NCI-H1694 (cell line): ENCODE results near the gene SV2C.
"Not testable (repeated sequence)": the region's sequence is repeated elsewhere in the genome, so short reads cannot be mapped to it uniquely, and the experiment has no call there.

Source experiments
- DNase-seq: peaks from one replicate; lab custom pipeline; 2025; lab: John Stamatoyannopoulos, UW

SV2C gene

DNA sequence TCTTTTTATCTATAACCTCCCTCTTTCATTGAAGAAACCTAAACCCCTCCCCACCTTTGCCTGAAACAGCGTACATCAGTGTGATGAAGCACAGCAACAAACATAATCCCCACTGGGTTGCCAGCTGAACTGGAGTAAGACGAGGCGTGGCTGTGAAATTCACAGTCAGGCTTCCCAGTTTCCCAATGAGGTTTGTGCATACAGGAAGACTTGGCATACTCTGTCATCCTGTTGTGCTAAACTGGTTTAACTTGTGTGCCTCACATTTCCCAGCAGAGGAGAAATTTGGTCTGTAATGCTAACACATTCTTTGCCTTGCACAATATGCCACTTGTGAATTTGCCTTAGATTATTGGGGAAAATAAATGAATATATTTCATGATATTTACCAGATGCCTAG lies 121.5 kb downstream of the SV2C start:
- DNase-seq = no peak

DNA sequence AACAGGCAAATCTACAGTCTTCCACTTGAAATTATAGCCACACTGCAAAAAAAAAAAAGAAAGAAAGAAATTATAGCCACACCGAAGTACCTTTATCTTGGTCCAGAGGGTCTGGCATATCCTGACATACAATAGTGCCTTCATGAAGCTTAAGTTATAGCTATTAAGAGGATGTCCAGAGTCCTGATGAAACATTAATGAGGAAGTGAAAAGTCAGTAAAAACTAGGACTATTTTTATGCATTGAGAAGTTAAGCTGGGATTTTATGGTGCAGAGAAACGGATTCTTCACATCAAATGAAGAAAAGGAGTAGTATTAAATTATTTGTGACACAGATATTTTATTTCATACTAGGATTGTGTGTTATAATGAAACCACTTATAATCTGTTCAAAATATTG lies 123.9 kb downstream of the SV2C start:
- DNase-seq = no peak

DNA sequence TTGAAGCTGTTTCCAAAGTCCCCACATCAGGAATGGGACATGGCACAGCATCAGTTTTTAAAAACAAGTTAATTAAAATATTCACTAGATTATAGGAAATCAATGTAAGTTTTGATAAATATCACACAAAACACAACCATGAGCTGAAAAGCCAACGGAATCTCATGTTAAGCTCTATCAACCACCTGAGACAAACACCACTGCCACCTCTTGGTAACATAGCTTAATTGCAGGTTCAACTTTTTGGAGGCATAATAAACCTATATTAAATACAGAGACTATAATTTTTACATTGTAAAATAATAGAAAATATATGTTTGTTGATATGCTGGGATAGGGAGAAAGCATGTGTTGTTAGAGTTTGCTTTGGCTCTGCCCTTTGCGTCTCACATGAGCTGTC lies 126.1 kb downstream of the SV2C start:
- DNase-seq = no peak

DNA sequence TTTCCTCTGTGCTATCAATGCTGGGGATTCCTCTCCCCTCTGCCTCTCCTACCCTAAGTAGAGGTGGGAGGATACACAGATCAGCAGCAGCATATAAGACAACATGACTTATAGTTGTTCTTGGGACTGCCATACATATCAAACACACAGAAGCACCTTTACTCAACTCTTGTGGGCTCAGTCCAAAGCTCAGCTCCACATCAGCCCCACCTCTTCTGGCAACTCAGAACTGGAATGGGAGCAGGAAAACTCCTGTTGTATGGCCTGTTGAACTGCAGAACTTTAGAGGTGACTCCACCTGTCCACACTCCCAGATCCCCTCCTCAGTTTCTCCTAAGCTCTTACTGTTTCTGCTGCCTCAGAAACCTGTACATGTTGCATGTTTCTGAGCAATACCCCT lies 127.8 kb downstream of the SV2C start:
- no peak for DNase-seq

DNA sequence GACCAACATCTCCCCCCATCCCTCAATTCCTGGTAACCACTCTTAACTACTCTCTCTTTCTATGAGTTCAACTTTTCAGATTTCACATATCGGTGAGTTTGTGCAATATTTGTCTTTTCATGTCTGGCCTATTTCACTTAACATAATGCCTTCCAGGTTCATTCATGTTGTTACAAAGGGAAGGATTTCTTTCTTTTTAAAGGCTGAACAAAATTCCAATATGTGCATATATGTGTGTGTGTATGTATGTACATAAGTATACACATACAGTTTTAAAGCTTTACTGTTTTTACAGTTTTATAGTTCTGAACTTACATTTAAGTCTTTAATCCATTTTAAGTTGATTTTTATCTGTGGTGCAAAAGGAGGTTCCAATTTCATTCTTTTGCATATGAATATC lies 130.7 kb downstream of the SV2C start:
- no peak for DNase-seq

DNA sequence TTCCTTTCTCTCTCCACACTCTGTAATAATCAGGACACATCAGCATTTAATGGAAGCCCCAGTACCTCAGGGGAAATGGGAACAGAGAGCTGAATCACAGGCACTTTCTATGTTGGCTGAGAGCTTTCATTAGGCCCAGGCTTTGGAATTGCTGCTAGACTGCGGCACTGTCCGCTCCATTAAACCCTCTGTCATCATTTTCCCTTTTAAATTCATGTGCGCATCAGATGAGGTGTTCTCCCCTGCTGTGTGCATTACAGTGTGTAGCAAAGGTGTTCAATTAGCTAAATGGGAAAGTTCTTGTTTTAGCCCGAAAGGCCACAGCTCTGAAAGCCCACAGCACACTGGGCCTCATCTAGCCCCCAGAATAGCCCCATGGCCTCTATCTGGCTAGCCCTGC lies 133.6 kb downstream of the SV2C start:
- DNase-seq = no peak

DNA sequence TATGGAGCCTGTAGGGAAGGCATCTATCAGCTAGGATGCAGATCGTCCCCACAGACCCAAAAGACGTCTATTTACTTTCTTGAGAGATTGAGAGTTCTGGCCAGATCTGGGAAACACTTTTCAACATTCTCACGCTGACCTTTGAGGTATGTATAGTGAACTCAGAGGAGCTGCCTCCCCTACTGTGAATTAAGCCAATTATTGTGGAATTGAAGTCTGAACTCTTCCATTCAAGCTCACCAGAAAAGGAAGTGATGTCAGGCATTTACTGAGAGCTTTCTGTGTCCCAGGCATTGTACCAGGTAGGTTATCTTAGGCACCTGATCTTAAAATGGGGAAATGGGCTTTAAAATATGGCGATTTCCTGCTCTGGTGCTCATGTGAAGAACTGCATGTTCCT lies 136.5 kb downstream of the SV2C start:
- no peak for DNase-seq

DNA sequence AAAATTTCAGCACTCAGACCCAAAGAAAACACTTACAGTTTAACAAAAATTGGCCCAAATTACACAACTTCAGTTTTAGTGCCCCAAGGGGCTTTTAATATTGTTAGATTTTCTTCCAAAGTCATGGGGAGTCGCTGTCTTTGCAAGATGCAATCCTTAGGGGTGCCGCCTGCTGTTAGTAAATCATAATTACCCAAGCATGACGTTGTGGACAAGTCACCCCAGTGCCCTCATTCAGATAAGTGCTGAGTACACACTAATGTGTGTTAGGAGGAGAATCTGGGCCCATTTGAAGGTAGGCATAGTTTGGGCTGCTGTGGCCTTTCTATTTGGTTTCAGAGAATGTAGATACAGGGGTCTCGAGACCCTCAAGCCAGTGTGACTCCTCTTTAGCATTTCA lies 138.1 kb downstream of the SV2C start:
- DNase-seq = no peak

DNA sequence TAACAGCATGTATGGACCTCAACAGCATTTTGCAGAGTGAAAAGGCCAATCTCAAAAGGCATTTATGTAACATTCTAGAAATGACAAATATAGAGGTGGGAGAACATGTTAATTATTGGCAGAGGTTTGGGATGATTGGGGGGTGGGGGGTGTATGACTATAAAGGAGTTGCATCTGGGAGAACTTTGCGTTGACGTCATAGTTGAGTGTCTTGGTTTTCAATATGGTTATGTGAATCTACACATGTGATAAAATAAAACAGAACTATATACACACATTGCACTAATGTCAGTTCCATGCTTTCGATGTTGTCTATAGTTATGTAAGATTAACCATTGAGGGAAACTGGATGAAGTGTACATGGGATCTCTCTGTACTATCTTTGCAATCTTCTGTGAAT lies 139.1 kb downstream of the SV2C start:
- DNase-seq = no peak

DNA sequence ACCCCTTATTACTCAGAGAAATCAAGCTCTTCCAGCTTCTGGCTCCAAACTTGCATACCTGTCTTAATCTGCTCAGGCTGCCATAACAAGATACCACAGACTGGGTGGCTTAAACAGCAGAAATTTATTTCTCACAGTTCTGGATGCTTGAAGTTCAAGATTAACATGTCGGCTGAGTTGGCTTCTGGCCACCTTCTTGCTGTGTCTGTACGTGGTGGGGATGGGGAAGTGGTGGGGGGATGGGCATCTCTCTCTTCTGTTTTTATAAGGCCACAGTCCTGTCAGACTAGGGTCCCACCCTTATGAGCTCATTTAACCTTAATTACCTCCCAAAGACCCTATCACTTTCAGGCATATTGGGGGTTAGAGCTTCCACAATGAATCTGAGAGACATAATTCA lies 140.5 kb downstream of the SV2C start:
- DNase-seq = no peak

DNA sequence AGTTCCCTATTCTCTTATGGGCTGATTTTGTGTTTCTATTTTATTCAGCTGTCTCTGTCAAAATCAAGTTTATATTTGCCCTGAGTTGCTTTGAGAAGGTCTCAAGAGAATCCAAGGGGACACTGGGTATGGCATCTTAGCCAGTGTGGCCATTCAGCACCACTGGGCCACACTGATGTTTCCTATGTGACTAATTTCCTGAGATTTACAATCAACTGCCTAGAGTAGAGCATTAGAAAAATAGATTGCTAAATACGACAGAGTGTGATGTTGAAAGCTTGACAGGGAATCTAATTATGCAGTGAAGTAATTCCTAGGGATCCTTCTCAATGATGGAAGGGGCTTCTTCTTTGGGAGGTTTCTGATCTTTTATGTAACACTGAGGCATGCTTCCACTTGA lies 141.7 kb downstream of the SV2C start:
- no peak for DNase-seq

DNA sequence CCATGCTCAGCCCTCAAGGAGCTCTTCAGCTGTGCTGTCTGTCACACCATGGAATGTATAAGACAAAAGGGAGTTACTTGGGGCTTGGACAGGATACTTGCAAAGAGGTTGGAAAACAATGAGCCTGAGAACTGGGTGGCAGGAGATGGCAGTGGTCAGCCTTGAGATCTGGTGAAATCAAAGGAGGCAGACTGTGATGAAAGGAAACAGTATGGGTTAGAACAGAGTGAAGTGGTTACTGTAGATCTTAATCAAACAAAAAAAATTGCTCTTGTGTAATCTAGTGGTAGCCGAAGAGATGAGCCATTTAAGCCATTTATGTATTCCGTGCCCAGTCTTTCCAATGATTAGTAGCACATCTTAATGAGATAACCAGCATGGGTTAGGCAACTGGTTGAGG lies 142.2 kb downstream of the SV2C start:
- DNase-seq = no peak

DNA sequence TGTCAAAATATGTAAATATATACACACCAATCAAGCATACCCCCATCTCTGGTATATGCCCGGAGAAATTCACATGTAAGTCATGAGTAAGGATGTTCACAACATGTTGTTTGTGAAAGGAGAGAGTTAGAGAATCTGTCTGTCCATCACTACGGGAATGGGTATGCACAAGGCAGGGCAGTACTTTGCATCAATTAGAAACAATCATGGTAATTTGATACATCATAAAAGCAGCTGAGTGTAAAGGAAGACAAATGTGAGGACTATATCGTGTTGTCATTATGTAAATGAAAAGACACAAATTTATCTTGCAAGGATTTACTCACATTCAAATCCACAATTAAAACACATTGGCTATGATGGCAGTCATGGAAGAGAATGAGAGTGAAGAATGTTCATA lies 146.7 kb downstream of the SV2C start:
- DNase-seq = no peak

DNA sequence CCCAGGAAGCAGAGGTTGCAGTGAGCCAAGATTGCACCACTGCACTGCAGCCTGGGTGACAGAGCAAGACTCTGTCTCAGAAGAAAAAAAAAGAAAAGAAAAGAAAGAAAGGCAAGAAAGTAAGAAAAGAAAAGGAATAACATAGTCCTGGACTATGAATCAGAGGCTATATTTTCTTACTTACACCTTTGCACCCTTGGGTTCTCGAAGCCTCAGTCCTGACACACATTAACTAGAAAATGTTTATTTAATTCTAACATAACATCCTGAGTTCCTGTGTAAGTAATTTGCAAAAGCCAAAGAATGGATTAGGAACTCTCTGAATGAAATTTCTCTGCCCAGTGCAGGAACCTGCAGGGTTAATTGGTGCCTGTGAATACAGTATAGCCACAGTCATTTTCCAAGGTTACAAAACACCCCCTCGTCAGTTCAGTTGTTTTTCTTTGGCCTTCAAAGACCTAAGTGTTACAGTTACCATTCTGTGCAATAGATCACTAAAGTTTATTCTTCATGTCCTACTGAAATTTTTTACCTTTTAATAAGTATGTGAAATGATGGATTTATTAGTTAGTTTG lies 147.6 kb downstream of the SV2C start:
- no peak for DNase-seq

DNA sequence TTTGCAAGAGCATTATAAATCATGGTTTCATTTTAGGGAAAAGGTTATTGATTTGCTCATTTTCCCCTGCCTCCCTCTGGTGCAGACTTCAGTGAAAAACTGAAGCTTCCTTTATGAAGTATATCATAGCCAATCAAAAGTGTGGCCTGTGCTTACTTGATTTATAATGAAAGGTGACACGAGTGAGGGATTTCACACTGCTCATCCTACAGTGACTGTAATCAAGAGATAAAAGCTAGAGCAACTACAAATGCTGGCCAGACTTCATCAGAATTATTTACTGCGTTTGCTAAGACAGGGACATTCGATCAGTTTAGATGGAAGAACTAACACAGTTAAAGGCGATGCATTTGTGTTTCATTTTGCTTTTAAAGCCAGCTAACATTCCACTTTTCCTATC lies 151.5 kb downstream of the SV2C start:
- no peak for DNase-seq

DNA sequence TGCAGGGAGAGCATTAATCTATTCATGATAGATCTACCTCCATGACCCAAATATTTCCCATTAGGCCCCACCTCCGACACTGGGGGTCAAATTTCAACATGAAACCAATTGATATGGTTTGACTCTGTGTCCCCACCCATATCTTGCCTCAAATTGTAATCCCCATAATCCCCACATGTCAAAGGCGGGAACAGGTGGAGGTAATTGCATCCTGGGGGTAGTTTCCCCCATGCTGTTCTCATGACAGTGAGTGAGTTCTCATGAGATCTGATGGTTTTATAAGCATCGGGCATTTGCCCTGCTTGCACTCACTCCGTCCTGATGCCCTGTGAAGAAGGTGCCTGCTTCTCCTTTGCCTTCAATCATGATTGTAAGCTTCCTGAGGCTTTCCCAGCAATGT lies 153.5 kb downstream of the SV2C start:
- no peak for DNase-seq

DNA sequence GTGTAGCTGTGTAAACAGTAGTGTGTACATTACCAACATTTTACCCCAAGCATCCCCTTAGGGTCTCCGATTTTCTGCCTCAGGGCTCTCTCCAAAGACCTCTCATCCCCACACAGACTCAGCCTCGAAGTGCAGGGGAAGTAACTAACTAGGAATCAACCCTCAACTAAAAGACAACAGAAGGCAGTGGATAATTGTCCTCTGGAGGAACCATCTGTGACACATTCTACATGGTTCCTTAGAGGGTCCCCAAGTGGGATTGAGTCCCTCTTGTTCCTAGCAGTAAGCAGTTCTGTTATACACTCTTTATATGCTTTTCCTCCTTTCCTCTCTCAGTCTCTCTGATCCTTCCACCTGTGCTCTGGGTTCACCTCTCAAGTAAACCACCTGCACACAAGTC lies 157.2 kb downstream of the SV2C start:
- DNase-seq = no peak

DNA sequence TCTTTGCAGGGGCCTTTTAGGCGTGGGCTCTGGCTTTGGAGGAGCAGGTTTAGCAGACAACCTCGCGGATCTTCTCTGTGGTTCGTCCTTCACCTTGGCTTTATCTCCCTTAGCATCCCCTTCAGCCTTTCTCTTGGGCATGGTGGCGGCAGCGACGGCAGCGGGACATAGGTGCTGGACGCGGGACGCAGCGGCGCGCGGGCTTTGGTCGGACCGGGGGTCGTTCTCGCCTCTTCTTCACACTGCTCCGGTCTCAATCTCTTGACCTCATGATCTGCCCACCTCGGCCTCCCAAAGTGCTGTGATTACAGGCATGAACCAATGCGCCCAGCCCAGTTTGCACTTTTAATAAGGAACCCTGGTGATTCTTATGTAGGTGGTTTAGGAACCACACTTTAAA lies 159.0 kb downstream of the SV2C start:
- not testable (repeated sequence) for DNase-seq

DNA sequence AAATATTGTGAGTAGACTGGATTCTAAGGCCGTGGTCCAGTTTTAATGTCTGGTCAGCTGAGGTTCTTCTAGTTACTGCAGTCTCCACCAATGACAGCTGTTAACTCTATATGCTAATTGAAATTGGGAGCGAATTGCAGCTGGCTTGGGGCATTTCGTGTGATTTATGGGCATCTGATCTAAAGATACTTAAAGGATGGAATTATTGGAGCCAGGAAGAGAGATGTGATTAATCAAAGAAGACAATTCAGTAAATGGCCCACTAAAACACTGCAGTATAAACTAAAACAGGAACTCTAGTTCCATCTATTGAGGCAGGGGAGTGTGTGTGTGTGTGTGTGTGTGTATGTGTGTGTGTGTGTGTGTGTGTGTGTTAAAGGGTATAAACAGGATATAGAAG lies 162.4 kb downstream of the SV2C start:
- DNase-seq = no peak

DNA sequence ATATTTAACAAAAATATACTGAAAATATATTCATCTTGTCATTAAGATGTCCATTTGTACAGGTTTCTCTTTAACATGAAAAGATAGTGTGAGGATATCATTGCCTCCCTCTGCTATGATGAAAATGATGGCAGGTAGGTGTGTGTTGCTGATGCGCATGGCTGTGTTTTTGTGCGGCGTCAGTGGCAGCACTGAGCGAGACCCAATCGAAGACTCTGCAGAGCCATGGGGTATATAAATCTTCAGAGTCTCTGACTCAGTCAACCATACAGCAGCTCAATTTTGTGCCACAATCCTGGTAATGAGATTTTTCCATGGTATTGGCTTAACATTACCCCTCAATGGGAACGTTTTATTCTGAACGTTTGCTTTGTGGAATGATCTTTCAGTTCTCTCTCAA lies 166.4 kb downstream of the SV2C start:
- no peak for DNase-seq

DNA sequence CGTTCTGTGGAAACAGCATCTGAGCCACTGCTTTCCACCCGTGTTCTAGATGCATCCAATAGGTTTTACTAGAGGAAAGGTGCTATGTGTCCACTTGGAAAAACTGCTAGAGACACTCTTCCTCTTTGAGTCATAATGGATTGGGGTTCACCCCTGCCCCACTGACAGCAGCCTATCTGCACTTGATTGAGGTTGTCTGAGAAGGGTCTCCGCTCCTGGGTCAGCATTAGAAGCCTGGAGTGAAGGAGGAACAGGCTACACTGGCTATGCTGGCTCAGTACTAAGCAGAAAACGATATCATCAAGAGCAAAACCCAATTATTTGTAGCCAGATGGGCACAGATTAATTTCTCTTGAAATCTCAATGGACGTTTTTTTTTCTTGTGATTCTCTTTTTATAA lies 167.3 kb downstream of the SV2C start:
- DNase-seq = no peak

DNA sequence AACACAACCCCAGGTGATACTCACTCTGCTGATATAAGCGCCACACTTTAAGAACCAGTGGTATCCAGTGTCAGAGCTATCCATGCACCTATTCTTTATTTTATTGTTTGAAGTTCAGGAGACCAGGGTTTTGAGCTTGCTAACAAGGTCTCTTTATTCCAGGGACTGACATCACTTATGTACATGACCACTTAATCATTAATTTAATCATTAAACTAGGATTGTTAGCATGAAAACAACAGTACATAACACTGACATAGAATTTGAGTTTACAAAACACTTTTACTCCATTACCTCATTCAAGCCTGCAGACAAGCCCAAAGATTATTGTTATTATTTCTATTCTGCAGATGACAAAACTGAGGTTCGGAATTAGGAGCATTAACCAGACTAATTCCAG lies 168.5 kb downstream of the SV2C start:
- no peak for DNase-seq

DNA sequence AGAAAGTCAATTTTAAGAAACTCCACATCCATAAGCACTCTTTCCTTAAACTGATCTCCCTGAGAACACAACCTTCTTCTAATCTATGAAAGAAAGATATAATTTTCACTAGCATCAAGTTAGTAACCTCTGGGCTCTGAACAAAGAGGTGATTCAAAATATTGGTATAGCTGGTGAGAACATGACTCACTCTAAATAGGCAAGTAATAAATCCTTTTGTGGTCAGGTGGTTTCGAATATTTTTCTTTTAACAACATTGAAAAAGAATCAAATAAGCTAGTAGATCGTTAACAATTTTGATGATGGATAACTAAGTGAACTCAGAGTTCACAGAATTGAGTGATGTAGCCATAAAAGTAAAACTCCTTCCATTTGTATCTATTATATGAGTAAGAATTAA lies 169.3 kb downstream of the SV2C start:
- DNase-seq = no peak

DNA sequence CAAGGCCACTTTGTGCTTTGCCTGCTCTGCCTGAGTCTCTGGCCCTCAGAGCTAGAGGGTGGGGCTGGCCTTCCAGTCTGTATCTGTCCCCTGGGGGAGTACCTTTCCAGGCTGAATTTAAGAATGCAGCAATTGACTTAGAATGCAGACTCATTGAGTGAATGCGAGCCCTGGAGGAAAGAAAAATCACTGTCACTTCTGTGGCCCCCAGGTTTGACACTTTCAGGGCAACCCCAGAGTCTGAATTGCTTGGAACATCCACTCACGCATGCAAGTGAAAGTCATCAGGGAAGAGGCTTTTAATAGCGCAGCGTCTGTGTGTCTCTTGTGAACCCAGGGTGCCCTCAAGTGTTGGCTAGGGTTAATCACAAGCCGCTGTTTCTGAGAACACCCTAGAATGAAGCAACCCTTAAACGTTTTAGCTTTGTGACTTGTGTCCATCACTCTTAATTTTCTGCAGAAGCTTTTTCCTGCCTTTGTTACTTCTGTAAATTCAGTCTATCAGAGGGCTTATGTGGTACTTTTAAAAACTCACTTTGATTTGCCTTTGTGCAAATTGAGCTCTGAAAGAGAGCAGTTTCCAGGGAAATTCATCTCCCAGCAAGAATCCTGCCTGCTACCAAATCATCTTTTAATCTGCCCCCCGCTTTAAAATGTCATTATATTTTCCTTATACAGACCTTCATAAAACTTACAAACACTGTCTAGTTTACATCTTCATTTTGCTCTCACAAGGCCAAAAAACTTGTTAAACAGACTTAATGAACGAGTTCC lies 173.1 kb downstream of the SV2C start:
- peak; percentile 30 for DNase-seq
